GM23248 (cell line): ENCODE measurements around the gene TBC1D14.

Source experiments
- EZH2 ChIP-seq: fragments of 200-600 bp; sonication (generic); IDR thresholded peaks from 2 replicates; pipeline ENCODE4 v1.6.1; 2018; ENCODE audit warnings: antibody characterized with exemption, mild to moderate bottlenecking; ENCODE audit not compliant: insufficient read depth, poor library complexity, severe bottlenecking
- EZH2phosphoT487 ChIP-seq: fragments of 200-600 bp; sonication (generic); IDR thresholded peaks from 2 replicates; pipeline ENCODE4 v1.6.1; 2018; ENCODE audit warnings: antibody characterized with exemption, moderate library complexity, mild to moderate bottlenecking, low read depth; ENCODE audit not compliant: insufficient read depth

DNA sequence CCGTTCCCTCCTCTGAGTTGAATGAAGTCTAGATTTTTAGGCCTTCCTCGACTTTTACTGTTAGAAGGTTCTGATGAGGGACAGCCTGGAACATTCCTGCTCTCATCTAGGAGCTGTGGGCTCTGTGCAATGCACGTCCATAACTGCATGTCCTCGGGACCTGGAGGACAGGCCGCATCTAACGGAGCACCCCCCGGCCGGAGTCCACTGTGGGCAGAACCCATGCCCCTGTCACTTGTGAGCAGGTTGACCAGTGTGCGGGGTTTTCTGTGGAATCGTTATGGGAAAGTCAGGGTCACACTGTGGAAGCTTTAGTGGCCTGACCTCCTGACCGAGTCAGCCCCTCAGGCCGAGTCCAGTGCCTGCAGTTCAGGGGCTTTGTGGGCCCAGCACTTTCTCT, 114.3 kb downstream of the TBC1D14 start:
- no peak for TF ChIP-seq EZH2
- no peak for TF ChIP-seq EZH2phosphoT487
